HG02798 (cell line): ENCODE data around the gene DPH3.
"Not testable (repeated sequence)": the region's sequence is repeated elsewhere in the genome, so short reads cannot be mapped to it uniquely, and the experiment has no call there.

Experiments used
- ATAC-seq: cut with Tn5 transposase; IDR thresholded peaks from one replicate; pipeline ENCODE4 v1.9.1; 2021; ENCODE audit warnings: mild to moderate bottlenecking; ENCODE audit not compliant: unreplicated experiment, poor library complexity

DPH3 gene

DNA sequence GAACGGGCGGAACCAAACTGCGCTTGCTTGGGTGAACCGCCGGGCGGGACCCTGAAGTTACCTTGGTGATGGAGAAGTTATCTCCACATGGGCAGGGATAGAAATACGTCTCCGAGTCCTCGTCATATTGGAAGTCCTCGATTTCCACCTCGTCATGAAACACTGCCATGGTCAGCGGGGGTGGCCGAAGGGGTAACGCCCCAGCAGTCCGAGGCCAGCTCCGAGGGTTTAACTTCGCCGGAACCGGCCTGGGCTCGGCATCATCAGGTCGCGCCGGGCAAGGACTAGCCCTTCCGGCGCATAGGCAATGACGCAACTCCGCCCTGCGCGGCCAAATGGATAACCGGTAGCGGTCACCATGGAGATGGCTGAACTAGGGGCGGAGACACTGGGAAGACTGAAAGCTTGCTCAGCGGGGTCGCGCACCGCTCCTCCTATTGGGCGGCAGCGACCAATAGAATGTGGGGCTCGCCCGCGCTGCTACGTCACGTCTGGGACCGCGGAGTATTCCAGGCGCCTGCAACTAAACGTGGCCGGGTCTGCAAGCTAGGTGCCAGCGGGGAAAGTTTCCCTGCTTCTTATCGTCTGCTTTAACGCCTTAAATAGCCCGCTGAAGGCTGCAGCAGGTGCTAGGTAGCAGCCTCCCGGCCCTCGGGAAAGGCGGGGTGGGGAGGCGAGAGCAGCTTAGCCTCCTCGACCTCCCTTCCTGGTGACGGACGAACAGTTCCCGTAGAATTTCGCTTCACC lies at the start of gene DPH3, which contains the start of gene OXNAD1:
TSS of gene DPH3 (minus strand) at position 236 of the 747 bp plus-strand sequence. CDS start at position 169, 67 bp downstream.
TSS of gene OXNAD1 (plus strand) at position 505 of the 747 bp plus-strand sequence. CDS start 5,741 bp downstream, outside the sequence.
- ATAC-seq = peak; percentile 99

DNA sequence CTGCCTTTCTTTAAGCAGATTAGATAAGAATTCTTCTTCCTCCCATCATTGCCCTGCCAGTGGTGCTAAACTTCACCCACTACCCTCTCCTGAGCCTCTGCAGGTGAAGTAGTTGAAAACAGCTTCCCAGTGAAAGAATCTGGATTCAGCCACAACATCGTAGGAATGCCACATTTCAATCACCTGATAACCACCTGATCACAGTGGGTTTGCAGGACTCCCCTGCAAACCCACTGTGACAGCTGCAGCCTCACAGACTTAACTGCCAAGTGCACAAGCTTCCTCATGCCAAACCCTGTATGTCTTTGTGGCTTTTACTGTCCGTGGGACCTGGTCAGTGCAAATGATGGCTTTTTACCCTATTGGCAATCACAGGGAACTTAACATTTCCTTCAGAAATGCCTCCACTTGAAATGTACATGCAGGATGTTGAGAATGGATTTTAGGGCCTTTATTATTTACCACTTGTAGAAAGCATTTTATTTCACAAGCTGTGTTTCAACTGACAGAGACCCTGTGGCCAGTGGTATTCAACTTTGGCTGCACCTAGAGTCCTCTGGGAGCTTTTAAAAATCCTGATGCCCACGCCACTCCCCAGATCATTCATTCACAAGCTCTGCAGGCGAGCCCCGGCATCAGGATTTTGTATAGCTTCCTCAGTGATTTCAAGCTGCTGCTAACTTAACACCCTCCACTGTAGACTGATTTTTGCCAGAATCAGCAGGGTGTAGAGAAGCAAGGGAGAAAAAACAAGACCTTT lies 49.3 kb upstream of the DPH3 start:
- ATAC-seq = no peak

- ATAC-seq = peak; percentile 58
Measured at GRCh38 chr3:16311960-16312451, 47.3 kb upstream of the DPH3 start.

GRCh38 chr3:16310486-16310885 lies 45.7 kb upstream of the DPH3 start:
- ATAC-seq = not testable (repeated sequence)

DNA sequence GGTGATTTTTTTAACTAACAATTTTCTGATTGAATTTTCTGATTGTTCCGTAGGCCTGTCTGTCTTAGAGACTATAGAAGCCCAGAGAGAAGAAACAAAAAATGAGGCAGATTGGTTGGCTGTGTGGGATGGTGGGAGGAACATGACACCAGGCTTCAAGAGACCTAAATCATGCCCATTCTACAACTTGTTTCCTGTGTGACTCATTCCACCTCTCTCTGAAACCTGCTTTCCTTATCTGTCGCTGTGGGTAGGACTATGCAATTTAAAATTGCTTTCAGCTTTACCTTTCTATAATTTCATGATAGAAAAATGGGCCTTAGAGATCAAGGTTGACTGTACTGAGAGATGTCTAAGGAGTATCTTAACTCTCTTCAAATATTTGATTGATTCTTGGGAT lies 44.8 kb upstream of the DPH3 start:
- peak; percentile 84 for ATAC-seq

DNA sequence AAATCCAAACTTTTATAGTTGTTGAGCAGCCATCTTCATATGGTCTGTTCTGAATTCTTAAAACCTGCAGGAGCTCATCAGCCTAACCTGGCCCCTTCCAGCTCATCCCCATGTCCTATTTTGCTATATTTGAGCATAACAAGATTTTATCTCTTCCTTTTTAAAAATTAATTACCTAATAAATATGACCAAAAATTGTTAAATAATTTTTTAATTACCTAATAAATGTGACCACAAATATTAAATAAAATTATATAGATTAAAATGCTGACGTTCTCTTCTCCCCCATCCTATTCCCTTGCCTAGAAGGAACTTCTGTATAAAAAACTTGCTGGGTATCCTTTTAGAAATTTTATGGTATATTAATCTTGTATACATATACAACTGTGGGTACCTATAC lies 44.0 kb upstream of the DPH3 start:
- no peak for ATAC-seq

- ATAC-seq = no peak
Measured at GRCh38 chr3:16307832-16308531, 43.2 kb upstream of the DPH3 start.

DNA sequence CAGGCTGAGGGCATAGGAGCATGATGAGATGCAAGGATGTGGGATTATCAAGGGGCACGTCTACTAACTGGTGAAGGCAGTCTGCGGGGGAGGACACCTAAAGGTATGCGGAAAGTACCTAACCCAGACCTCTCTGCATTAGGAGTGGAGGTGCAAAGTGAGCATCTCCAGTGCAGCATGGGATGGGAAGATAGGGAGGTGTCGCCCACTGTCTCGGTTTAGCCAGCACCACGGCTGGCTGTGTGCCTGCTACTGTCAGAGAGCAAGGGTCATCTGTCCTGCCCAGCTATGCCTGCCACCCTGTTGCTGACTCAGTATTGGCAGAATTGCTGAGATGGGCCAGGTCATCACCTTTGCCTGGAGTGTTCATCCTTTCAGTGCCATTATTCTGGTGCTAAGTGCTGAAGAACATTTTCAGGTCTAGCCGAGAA lies 40.4 kb upstream of the DPH3 start:
- no peak for ATAC-seq

GRCh38 chr3:16304061-16305010 lies 39.6 kb upstream of the DPH3 start:
- ATAC-seq = no peak

GRCh38 chr3:16303037-16303575 lies 38.4 kb upstream of the DPH3 start:
- ATAC-seq = no peak

- ATAC-seq = no peak
Measured at GRCh38 chr3:16302082-16302631, 37.4 kb upstream of the DPH3 start.

DNA sequence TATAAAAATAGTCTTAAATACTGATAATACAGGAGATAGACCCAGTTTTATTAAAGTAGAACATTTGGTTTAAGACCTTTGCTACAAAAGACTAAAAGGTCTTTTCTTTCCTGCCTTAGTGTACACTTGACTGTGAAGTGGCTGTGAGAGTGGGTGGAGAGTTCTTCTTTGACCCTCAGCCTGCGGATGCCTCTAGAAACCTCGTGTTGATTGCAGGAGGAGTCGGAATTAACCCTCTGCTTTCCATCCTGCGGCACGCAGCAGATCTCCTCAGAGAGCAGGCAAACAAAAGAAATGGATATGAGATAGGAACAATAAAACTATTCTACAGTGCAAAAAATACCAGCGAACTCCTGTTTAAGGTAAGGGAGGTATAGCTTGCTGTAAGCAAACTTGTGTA lies 36.8 kb upstream of the DPH3 start:
- ATAC-seq = no peak

DNA sequence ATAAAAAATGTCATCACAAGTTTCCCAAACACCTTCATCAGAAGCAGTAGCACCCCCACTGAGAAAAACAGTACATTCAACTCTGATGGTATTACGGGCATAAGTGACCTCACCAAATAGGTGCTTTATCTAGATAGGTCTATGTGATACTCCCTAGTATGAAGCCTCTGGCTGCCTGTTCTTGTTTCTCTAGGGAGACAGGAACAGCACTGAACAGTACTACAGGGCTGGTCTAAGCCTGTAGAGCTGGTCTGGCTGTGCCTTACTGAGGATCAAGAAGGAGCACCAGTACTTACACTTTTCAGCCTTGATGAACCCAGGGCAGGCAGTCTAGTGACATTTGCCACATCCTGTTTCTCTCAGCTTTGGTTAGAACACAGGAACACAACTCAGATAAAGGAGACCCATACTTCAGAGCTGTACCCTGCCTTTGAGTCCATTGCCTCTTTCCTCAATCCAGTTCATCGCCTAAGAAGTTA lies 36.2 kb upstream of the DPH3 start:
- peak; percentile 53 for ATAC-seq

DNA sequence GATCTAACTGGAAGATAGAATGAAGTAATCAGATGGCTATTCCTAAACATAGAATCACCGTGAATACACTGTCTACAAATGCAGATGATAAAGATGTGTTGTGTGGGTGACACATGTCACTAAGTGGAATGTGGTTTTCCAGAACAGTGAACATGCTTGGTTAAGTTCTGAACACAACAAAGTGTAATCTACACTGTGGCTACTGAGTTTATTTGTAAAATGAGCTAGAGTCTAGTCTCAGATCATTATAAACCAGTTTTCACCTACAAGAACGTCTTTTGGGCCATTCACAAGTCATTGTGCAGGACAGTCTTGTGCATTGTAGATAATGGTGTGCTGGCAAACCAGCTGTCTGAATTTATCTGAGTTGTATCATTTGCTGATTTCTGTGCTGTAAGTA lies 35.6 kb upstream of the DPH3 start:
- ATAC-seq = peak; percentile 56

DNA sequence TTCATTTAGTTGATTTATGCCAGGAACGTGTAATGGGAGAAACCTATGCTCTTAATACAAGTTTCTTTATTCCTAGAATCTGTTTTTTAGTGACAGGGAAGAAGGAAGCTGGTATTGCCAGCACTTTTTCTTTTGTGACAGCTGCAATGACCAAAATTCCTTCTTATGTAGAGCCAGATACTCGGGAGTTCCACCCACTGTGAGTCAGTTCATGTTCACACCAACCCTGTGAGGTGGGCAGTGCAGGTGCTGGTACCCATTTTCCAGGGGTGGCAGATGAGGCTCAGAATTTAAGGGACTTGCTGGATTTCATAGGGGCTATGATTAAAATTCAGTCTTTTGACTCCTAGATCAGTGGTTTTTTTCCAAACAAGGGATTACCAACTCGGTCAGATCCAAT lies 35.0 kb upstream of the DPH3 start:
- ATAC-seq = no peak

- no peak for ATAC-seq
Measured at GRCh38 chr3:16298891-16299290, 34.1 kb upstream of the DPH3 start.

- no peak for ATAC-seq
Measured at GRCh38 chr3:16297997-16298885, 33.5 kb upstream of the DPH3 start.

GRCh38 chr3:16295298-16295890 lies 30.7 kb upstream of the DPH3 start:
- no peak for ATAC-seq
